Kasumi-1 (cell line): Measurements from ENCODE around the gene TPK1.
"Not testable (repeated sequence)": the region's sequence is repeated elsewhere in the genome, so short reads cannot be mapped to it uniquely, and the experiment has no call there.

Experiments
- DNase-seq, 2 experiments: peaks; one replicate each; lab custom pipeline; 2025; lab: John Stamatoyannopoulos, UW

Gene TPK1

DNA sequence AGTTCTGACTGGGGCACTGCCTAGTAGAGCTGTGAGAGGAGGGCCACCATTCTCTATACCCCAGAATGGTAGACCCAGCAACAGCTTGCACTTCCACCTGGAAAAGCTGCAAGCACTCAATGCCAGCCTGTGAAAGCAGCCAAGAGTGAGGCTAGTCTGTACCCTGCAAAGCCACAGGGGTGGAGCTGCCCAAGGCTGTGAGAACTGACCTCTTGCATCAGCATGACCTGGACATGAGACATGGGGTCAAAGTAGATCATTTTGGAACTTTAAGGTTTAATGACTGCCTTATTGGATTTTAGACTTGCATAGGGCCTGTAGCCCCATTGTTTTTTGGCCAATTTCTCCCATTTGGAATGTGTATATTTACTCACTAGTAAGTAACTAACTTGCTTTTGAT is 206.3 kb downstream of the TPK1 start:
- no peak for DNase-seq

DNA sequence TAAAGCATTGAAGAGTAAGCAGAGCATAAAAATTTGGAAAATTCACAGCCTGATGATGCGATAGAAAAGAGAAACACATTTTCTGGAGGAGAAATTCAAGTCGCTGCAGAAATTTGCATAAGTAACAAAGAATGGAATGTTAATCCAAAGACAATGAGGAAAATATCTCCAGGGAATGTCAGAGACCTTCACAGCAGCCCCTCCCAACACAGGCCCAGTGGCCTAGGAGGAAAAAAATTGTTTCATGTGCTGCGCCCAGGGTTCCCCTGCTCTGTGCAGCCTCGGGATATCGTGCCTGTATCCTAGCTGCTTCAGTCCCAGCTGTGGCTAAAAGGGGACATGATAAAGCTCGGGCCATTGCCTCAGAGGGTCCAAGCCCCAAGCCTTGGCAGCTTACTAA is 206.8 kb downstream of the TPK1 start:
- no peak for DNase-seq

DNA sequence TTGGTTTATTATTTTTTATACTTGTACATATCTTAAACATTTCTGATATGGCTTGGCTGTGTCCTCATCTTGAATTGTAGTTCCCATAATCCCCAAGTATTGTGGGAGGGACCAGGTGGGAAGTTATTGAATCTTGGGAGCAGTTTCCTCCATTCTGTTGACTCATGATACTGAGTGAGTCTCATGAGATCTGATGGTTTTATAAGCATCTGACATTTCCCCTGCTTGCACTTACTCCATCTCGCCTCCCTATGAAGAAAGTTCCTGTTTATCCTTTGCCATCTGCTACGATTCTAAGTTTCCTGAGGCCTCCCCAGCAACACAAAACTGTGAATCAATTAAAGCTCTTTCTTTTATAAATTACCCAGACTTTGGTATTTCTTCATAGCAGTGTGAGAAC is 207.7 kb downstream of the TPK1 start:
- no peak for DNase-seq

GRCh38 chr7:144622745-144623144 is 213.1 kb downstream of the TPK1 start:
- DNase-seq = no peak

- DNase-seq = no peak
These were observed 229.6 kb downstream of the TPK1 start for GRCh38 chr7:144606261-144606660.

DNA sequence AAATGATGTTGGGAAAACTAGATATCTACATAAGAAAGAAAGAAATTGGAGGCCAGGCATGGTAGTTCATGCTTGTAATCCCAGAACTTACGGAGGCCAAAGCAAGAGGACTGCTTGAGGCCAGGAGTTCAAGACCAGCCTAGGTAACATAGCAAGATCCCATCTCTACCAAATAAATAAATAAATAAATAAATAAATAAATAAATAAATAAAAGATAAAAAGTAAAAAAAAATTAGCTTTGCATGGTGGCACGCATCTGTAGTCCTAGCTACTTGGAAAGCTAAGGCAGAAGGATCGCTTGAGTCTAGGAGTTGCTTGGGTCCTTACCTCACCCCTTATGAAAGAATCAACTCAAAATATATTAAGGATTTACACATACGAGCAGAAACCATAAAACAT is 238.9 kb downstream of the TPK1 start:
- DNase-seq = no peak

DNA sequence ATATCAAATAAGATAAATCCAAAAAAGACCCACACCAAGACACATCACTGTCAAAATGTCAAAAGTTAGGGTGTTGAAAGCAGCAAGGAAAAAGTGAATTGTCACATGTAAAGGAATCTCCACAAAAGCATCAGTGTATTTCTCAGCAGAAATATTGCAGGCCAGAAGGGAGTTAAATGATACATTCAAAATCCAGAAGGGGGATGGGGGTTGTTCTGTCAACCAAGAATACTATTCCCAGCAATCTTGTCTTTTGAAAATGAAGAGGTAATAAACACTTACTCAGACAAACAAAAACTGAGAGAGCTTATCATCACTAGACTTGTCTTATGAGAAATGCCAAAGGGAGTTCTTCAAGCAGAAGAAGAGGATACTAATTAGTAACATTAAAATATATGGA is 241.3 kb downstream of the TPK1 start:
- DNase-seq = no peak

DNA sequence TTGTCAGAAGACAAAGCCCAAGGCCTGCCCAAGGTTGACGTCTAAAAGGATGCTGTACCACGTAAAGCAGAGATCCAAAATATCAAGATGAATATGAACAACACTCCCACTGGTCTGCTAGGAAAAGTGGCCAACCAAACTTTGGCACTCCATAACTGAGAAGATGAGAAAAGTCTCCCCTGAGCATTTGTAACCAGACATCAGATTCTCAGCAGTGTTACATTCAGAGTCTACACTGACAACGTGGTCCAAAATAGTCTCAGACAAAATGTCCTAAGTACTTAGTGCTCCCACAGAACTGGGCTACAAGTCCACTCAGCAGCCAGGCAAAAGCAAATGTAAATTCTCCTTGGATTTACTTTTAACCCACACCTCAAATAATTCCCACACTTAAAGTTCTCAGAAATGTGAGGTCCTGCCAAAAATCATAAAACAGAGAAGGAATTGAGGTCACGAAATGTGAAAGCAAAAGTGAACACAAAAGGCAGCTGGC is 247.2 kb downstream of the TPK1 start:
- DNase-seq = no peak

GRCh38 chr7:144587701-144588100 is 248.2 kb downstream of the TPK1 start:
- DNase-seq = no peak

DNA sequence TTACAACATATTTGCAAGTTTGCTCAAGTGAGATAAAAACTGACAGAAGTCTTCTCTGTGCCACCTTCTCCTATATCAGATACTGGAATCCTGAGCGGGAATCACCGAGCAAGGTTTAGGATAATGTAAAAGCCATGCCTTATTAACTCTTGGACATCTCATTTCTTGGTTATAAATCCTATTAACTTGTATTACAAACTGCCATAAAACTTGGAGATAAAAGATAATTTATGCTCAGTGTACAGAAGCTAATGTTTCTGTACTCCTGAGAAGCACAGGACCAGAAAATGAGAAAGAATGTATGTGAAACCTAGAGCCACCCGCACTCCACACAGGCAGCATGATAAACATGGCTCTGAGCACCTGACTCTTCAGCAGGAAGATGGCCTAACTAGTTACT is 251.1 kb downstream of the TPK1 start:
- no peak for DNase-seq

- no peak for DNase-seq
These were observed 256.2 kb downstream of the TPK1 start for GRCh38 chr7:144579687-144580086.

DNA sequence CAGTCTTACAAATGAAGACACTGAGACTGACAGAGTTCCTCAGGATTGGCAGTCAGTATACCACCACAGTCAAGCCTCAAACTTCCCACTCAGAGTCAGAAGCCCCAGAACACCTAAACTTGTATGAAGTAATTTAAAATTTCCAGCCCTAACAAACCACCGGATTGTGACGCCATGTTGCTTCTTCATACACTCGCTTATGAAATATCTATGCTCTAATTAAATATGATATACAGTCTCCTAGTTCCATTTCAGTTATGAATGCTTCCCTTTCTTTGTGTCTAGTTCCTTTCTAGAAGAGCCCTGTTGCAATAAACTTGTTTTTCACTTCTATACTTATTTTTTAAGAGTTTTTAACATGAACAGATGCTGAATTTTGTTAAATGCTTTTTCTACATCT is 260.4 kb downstream of the TPK1 start:
- DNase-seq = no peak

DNA sequence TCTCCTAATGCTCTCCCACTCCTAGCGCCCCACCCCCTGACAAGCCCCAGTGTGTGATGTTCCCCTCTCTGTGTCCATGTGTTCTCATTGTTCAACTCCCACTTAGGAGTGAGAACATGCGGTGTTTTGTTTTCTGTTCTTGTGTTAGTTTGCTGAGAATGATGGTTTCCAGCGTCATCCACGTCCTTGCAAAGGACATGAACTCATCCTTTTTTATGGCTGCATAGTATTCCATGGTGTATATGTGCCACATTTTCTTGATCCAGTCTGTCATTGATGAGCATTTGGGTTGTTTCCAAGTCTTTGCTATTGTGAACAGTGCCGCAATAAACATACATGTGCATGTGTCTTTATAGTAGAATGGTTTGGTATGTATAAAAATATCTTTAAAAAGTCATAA is 261.1 kb downstream of the TPK1 start:
- not testable (repeated sequence) for DNase-seq

- no peak for DNase-seq
These were observed 267.6 kb downstream of the TPK1 start for GRCh38 chr7:144568233-144568632.

- DNase-seq = no peak
These were observed 270.3 kb downstream of the TPK1 start for GRCh38 chr7:144565586-144565985.

GRCh38 chr7:144549861-144550260 is 286.0 kb downstream of the TPK1 start:
- no peak for DNase-seq

GRCh38 chr7:144548556-144548955 is 287.3 kb downstream of the TPK1 start:
- DNase-seq = no peak

DNA sequence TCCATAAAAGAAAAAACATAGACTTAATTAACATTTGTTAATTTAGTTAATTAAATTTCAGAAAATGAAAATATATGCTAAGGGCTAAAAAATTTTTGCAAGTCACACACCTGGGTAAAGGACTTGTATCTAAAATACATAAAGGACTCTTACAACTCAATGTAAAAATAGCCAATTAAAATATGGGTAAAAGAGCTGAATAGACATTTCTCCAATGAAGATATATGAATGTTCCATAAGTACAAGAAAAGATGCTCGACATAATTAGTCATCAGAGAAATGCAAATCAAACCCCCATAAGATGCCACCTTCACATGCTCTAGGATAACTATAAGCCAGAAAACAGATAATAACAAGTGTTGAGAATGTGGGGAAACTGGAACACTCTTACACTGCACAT is 288.0 kb downstream of the TPK1 start:
- DNase-seq = no peak

DNA sequence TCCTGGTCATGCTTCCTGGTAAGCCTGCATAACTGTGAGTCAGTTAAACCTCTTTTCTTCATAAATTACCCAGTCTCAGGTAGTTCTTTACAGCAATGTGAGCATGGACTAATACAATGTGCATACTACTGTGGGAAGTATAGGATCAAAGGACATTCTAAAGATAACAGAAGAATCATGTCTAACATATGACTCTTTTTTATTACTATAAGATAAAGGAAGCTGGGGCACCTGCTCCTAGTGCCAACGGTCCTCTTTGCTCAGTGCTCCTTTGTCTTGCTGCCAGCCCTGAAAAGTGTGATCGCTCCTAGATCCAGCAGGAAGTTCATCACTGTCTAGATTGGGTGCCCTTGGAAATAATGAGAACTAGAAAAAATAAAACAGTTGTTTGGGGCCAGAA is 289.1 kb downstream of the TPK1 start:
- no peak for DNase-seq

DNA sequence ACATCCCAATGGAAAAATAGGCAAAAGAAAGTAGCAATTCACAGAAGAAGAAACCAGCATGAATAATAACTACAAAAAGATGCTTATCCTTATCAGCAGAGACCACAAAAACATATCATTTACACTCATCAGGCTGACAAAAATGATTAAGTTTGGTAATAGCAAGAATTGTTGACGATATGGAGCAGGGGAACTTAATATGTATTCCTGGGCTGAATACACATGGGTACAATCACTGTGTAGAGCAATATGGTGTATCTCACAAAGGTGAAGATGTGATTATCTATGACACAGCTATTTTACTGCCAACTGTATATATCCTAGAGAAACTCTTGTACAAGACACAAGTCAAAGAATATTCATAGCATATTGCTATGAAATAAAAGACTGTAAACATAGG is 290.5 kb downstream of the TPK1 start:
- DNase-seq = no peak

GRCh38 chr7:144534655-144535395 is 301.0 kb downstream of the TPK1 start:
- DNase-seq = no peak

DNA sequence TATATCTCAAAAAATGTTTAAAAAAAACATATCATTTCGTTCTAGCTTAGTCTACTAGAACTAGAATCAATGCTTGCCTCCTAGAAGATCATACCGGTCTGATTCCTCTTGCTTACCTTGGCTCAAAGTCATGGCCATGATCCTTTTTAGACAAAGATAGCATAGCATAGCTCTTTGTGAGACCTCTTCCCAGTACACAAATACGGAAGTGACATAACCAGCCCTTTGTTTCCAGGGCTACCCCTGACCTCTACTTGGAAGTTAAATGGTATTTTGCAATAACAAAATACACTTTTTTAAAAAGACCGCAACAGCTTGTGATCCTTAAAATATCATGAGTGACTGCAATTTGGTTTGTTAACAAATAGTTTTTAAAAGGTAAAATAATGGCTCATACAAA is 301.7 kb downstream of the TPK1 start:
- no peak for DNase-seq

- no peak for DNase-seq
These were observed 304.7 kb downstream of the TPK1 start for GRCh38 chr7:144531181-144531580.

DNA sequence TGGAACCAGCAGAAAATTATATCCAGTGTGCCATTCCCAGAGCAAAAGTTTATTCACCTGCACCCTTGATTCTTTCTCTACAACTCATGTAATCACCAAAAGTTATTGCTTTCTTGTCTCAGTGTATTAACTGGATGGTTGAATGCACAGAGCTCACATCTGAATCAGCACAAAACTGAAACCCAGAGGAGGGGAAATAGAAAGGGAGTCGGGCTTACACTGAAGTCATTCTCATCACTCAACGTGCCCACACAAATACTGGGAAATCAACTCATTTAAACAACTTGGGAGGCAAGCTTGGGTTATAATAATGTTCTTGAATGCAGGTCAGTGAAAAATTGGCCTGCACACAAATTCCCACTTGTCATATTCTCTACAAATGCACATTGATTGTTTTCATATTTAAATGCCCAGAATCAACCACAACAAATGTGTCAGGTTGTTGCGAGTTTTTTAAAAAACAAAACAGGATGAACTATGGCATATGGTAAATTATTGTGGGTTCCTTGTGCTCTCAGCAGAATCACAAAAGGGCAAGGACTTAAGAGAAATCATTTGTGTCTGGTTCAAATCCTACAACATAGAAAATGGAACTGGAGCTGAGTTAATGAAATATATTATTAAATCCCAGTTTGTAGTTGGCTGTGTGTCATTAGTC is 306.5 kb downstream of the TPK1 start:
- no peak for DNase-seq
